PC-3 (cell line): ENCODE results near the gene ZNF746. TPM values are rescaled to one million over a fixed set of nuclear protein-coding genes. Genes with fewer than 3 reads are reported as not detected.

Source experiments
- ATAC-seq: fragments of 200-7000 bp; cut with Tn5 transposase; 2 replicates; pipeline ENCODE4 v1.9.1; 2020; ENCODE audit warnings: mild to moderate bottlenecking, moderate library complexity
- BruUV-seq: library from RNA; stranded (reverse); fragments of 400-500 nt; replicated peaks from 2 replicates; lab custom pipeline; 2021; lab: Mats Ljungman, UMichigan
- CTCF ChIA-PET: fragments of 300-600 bp; sonication (Branson Sonifier 250); formaldehyde crosslinking; loops from one replicate; lab custom pipeline; 2022; ENCODE audit warnings: antibody characterized with exemption; lab: Charles Lee
- POLR2A ChIA-PET: fragments of 300-600 bp; sonication (Branson Sonifier 250); formaldehyde crosslinking; loops from one replicate; lab custom pipeline; 2022; ENCODE audit warnings: antibody characterized with exemption; ENCODE audit not compliant: unreplicated experiment; lab: Charles Lee
- DNase-seq: peaks from one replicate; pipeline ENCODE4 v3.0.0-alpha.2; 2015
- H2AFZ ChIP-seq: fragments of 300-600 bp; sonication (generic); 2 replicates; pipeline ENCODE4 v1.6.0; 2016; ENCODE audit warnings: antibody characterized with exemption, low read length
- H3F3A ChIP-seq: fragments of 300-600 bp; sonication (generic); one replicate; pipeline ENCODE4 v1.6.0; 2017; ENCODE audit warnings: antibody characterized with exemption, low read length, control low read depth, mild to moderate bottlenecking; ENCODE audit not compliant: unreplicated experiment
- H3K27ac ChIP-seq: fragments of 300-600 bp; sonication (generic); 2 replicates; pipeline ENCODE4 v1.5.1; 2016; ENCODE audit warnings: mild to moderate bottlenecking, low read length
- H3K27me3 ChIP-seq: fragments of 300-600 bp; sonication (generic); 2 replicates; pipeline ENCODE4 v1.6.1; 2016; ENCODE audit warnings: low read length, mixed read lengths
- H3K36me3 ChIP-seq: fragments of 300-600 bp; sonication (generic); 2 replicates; pipeline ENCODE4 v1.6.1; 2016; ENCODE audit warnings: low read depth, mixed run types, low read length, mixed read lengths
- H3K4me1 ChIP-seq: fragments of 300-600 bp; sonication (generic); 2 replicates; pipeline ENCODE4 v1.5.1; 2016; ENCODE audit warnings: low read length; ENCODE audit not compliant: insufficient read depth
- H3K4me2 ChIP-seq: fragments of 300-600 bp; sonication (generic); 2 replicates; pipeline ENCODE4 v1.6.0; 2016; ENCODE audit warnings: low read length
- H3K4me3 ChIP-seq: fragments of 300-600 bp; sonication (generic); 2 replicates; pipeline ENCODE4 v1.5.1; 2016; ENCODE audit warnings: mild to moderate bottlenecking, low read length, mixed read lengths
- H3K79me2 ChIP-seq: fragments of 300-600 bp; sonication (generic); 2 replicates; pipeline ENCODE4 v1.6.1; 2017; ENCODE audit warnings: low read length, mixed read lengths
- H3K9ac ChIP-seq: fragments of 300-600 bp; sonication (generic); 2 replicates; pipeline ENCODE4 v1.6.0; 2016; ENCODE audit warnings: mild to moderate bottlenecking, low read length
- H3K9me2 ChIP-seq: fragments of 300-600 bp; sonication (generic); replicated peaks from 2 replicates; pipeline ENCODE4 v1.6.1; 2016; ENCODE audit warnings: mixed run types, low read length, mixed read lengths
- H3K9me3 ChIP-seq: fragments of 300-600 bp; sonication (generic); 2 replicates; pipeline ENCODE4 v1.6.1; 2016; ENCODE audit warnings: low read length, mixed read lengths
- H4K20me1 ChIP-seq: fragments of 300-600 bp; sonication (generic); 2 replicates; pipeline ENCODE4 v1.6.1; 2016; ENCODE audit warnings: low read length, mixed read lengths
- CTCF ChIP-seq: fragments of 300-600 bp; sonication (generic); conservative IDR thresholded peaks from 2 replicates; pipeline ENCODE4 v1.5.1; 2017; ENCODE audit warnings: antibody characterized with exemption, low read depth, mild to moderate bottlenecking, low read length
- EZH2 ChIP-seq: fragments of 300-600 bp; sonication (generic); IDR thresholded peaks from one replicate; pipeline ENCODE4 v1.6.1; 2017; ENCODE audit warnings: antibody characterized with exemption, mild to moderate bottlenecking, low read length; ENCODE audit not compliant: unreplicated experiment
- EZH2phosphoT487 ChIP-seq: fragments of 300-600 bp; sonication (generic); IDR thresholded peaks from 2 replicates; pipeline ENCODE4 v1.6.1; 2018; ENCODE audit warnings: mild to moderate bottlenecking, antibody characterized with exemption, low read length, borderline replicate concordance
- intact Hi-C: fragments of 100-400 bp; cut with micrococcal nuclease; formaldehyde crosslinking; loops from 2 replicates; pipeline ENCODE4 v1.9.0; 2023
- total RNA-seq: library from RNA; depleted of rRNA; stranded (reverse); fragments of >200 nt; gene quantifications from 2 replicates; pipeline ENCODE4 v1.2.3, GENCODE V29; 2014

ZNF746 gene
- total RNA-seq, 1 experiment from 2014 or later: 19.6 TPM

GRCh38 chr7:149476791-149477190, 20.8 kb downstream of the ZNF746 start:
- no peak for DNase-seq
- Histone ChIP-seq H3K79me2 (no peaks in the 10 kb centered on the region), H4K20me1 (no peaks in the 10 kb centered on the region), H3K27me3 (no peaks in the 10 kb centered on the region), H3F3A (no peaks in the 10 kb centered on the region), H3K9me3 (no peaks in the 10 kb centered on the region), H3K4me3 (no peak overlapping the region), H3K9ac (no peak overlapping the region), H3K4me1 (no peaks in the 10 kb centered on the region), H3K4me2 (no peak overlapping the region), H3K36me3 (peaks cover 23% of the 10 kb centered on the region; the same call in 1 of the 2 replicates), H3K9me2 (no peaks in the 10 kb centered on the region), H2AFZ (no peak overlapping the region), H3K27ac (no peak overlapping the region)
- ChIA-PET CTCF (no interaction called here), POLR2A (no interaction called here)
- no TSS peak for BruUV-seq
- TF ChIP-seq EZH2 (no peak), EZH2phosphoT487 (no peak), CTCF (no peak)
- ATAC-seq: no peak
- intact Hi-C loops: no loop called here

- BruUV-seq: no TSS peak
- H3K27ac ChIP-seq: no peak overlapping the region
- peaks cover 23% of the 10 kb centered on the region; the same call in 1 of the 2 replicates for H3K36me3 ChIP-seq
- intact Hi-C loops: no loop called here
- ChIA-PET POLR2A (no interaction called here), CTCF (no interaction called here)
- H3K9ac ChIP-seq: no peak overlapping the region
- H3K4me3 ChIP-seq: no peak overlapping the region
- H3K9me3 ChIP-seq: no peaks in the 10 kb centered on the region
- no peak for ATAC-seq
- TF ChIP-seq CTCF (no peak), EZH2 (no peak), EZH2phosphoT487 (no peak)
- H3K9me2 ChIP-seq: no peaks in the 10 kb centered on the region
- no peak for DNase-seq
- H3K4me2 ChIP-seq: no peak overlapping the region
- H4K20me1 ChIP-seq: no peaks in the 10 kb centered on the region
- no peak overlapping the region for H2AFZ ChIP-seq
- H3K4me1 ChIP-seq: no peaks in the 10 kb centered on the region
- H3K27me3 ChIP-seq: no peaks in the 10 kb centered on the region
- no peaks in the 10 kb centered on the region for H3F3A ChIP-seq
- no peaks in the 10 kb centered on the region for H3K79me2 ChIP-seq
Measured at GRCh38 chr7:149475121-149476045, 22.2 kb downstream of the ZNF746 start.
